Neural progenitor cell (in vitro differentiated cells): Measurements from ENCODE around the gene ZFPM1.

Experiments used
- EZH2 ChIP-seq: fragments of 200-600 bp; sonication (generic); IDR thresholded peaks from 2 replicates; pipeline ENCODE4 v1.6.1; 2017; ENCODE audit warnings: antibody characterized with exemption, mild to moderate bottlenecking, moderate library complexity
- TF ChIP-seq, protein P1 (sequence below): fragments of 200-600 bp; sonication (generic); IDR thresholded peaks from 2 replicates; pipeline ENCODE4 v1.5.1; 2017; ENCODE audit warnings: antibody characterized with exemption, mild to moderate bottlenecking

DNA sequence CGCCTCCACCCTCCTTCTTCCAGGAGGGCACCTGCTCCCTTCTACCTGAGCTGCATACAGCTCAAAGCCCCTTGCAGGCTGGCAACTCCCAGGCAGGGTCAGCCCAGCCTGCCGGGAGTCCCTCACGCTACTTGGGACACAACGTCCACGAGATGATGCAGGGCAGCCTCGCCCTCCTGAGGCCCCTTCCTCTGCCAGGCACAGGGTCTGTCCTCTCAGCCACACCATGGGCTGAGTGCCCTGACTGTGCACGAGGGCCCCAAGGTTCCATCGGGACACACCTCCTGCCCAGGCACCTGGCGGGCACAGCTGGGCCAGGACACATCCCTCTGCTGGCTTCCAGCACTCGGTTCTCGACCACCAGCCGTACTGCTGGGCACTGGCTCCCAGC lies 86.2 kb downstream of the ZFPM1 start:
- TF ChIP-seq, protein P1, sequence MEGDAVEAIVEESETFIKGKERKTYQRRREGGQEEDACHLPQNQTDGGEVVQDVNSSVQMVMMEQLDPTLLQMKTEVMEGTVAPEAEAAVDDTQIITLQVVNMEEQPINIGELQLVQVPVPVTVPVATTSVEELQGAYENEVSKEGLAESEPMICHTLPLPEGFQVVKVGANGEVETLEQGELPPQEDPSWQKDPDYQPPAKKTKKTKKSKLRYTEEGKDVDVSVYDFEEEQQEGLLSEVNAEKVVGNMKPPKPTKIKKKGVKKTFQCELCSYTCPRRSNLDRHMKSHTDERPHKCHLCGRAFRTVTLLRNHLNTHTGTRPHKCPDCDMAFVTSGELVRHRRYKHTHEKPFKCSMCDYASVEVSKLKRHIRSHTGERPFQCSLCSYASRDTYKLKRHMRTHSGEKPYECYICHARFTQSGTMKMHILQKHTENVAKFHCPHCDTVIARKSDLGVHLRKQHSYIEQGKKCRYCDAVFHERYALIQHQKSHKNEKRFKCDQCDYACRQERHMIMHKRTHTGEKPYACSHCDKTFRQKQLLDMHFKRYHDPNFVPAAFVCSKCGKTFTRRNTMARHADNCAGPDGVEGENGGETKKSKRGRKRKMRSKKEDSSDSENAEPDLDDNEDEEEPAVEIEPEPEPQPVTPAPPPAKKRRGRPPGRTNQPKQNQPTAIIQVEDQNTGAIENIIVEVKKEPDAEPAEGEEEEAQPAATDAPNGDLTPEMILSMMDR = no peak
- no peak for TF ChIP-seq EZH2
